GM12875 (cell line): ENCODE data around the gene MYT1.
A peak's percentile ranks its signal among the peaks of the same experiment; 100 is the strongest.
"Not testable (repeated sequence)": the region's sequence is repeated elsewhere in the genome, so short reads cannot be mapped to it uniquely, and the experiment has no call there.

Experiments used
- H3K4me3 ChIP-seq: one replicate; pipeline ENCODE4 v1.5.1; 2011; ENCODE audit warnings: low read depth, low read length, control low read depth
- CTCF ChIP-seq: IDR thresholded peaks from 2 replicates; pipeline ENCODE4 v1.5.1; 2011; ENCODE audit warnings: low read depth, mild to moderate bottlenecking, control low read depth, inconsistent platforms, low read length, moderate library complexity, borderline replicate concordance; ENCODE audit not compliant: insufficient read depth

The MYT1 gene

GRCh38 chr20:64121586-64121985 lies 42.7 kb upstream of the MYT1 start:
- no peak for TF ChIP-seq CTCF
- no peak overlapping the region for H3K4me3 ChIP-seq

- H3K4me3 ChIP-seq: not testable (repeated sequence)
Observed at GRCh38 chr20:64122927-64123326, 41.3 kb upstream of the MYT1 start.

- H3K4me3 ChIP-seq: not testable (repeated sequence)
Observed at GRCh38 chr20:64123517-64123916, 40.7 kb upstream of the MYT1 start.

GRCh38 chr20:64129146-64129782 lies 35.0 kb upstream of the MYT1 start:
- TF ChIP-seq CTCF: no peak
- no peak overlapping the region for H3K4me3 ChIP-seq

GRCh38 chr20:64130271-64130670 lies 34.0 kb upstream of the MYT1 start:
- TF ChIP-seq CTCF: no peak
- no peak overlapping the region for H3K4me3 ChIP-seq

GRCh38 chr20:64130876-64131275 lies 33.4 kb upstream of the MYT1 start:
- TF ChIP-seq CTCF: no peak
- H3K4me3 ChIP-seq: no peak overlapping the region

GRCh38 chr20:64131406-64131805 lies 32.8 kb upstream of the MYT1 start:
- TF ChIP-seq CTCF: 0 out of 2 replicates have a peak, but pooled peaks have one; percentile 6
- H3K4me3 ChIP-seq: no peak overlapping the region

- TF ChIP-seq CTCF: no peak
- no peak overlapping the region for H3K4me3 ChIP-seq
Observed at GRCh38 chr20:64133951-64134407, 30.3 kb upstream of the MYT1 start.

- H3K4me3 ChIP-seq: not testable (repeated sequence)
Observed at GRCh38 chr20:64134744-64135143, 29.5 kb upstream of the MYT1 start.
